GM12878 (cell line): ENCODE results near the gene EYS. TPM values are rescaled to one million over a fixed set of nuclear protein-coding genes. Genes with fewer than 3 reads are reported as not detected.

ENCODE experiments used
- MEF2B ChIP-seq: fragments of 450-650 bp; IDR thresholded peaks from 2 replicates; pipeline ENCODE4 v1.6.1; 2018; ENCODE audit warnings: mild to moderate bottlenecking, moderate library complexity; ENCODE audit not compliant: partially characterized antibody, poor library complexity, severe bottlenecking
- NFYB ChIP-seq: IDR thresholded peaks from 2 replicates; pipeline ENCODE4 v1.6.1; 2011; ENCODE audit warnings: low read depth, mild to moderate bottlenecking, low read length, improper control_type of control experiment, moderate library complexity; ENCODE audit not compliant: insufficient read depth
- NRF1 ChIP-seq: conservative IDR thresholded peaks from 2 replicates; pipeline ENCODE4 v1.6.1; 2011; ENCODE audit warnings: mild to moderate bottlenecking, low read depth, low read length, improper control_type of control experiment
- PML ChIP-seq: IDR thresholded peaks from 2 replicates; pipeline ENCODE4 v1.6.1; 2012; ENCODE audit warnings: low read length, inconsistent platforms
- ZSCAN29 ChIP-seq: fragments of 450-650 bp; IDR thresholded peaks from 2 replicates; pipeline ENCODE4 v1.6.1; 2017; ENCODE audit warnings: mild to moderate bottlenecking, moderate library complexity
- polyA plus RNA-seq, 11 experiments: library from polyadenylated mRNA; depleted of rRNA in 4 of 11; unstranded in 6 of 11; stranded (reverse) in 5 of 11; fragments of >200 nt; fragmentation: Nextera tagmentation in 4 of 11; fragmentation: Illumina TruSeq in 1 of 11; extraction: Ambion mirVana in 4 of 11; extraction: Trizol in 1 of 11; gene quantifications; 1 replicate in 1 of 11; 2 replicates in 10 of 11; pipeline versions ENCODE4 v1.2.1 to v1.2.3, GENCODE V29; 2011 to 2016; ENCODE audit warnings: inconsistent platforms in 2 of 11, missing spikeins in 2 of 11, low read depth in 1 of 11
- total RNA-seq, 4 experiments: library from RNA; depleted of rRNA in 3 of 4; stranded (reverse); fragments of >200 nt in 3 of 4; fragmentation: Illumina TruSeq in 1 of 4; extraction: Trizol in 1 of 4; gene quantifications; 2 replicates each; pipeline versions ENCODE4 v1.2.1 to v1.2.3, GENCODE V29; 2013 to 2021
- TF ChIP-seq, protein P1 (sequence below): fragments of 450-650 bp; IDR thresholded peaks from 2 replicates; pipeline ENCODE4 v1.6.1; 2016; ENCODE audit warnings: mild to moderate bottlenecking
- TF ChIP-seq, protein P2 (sequence below): fragments of 450-650 bp; IDR thresholded peaks from 2 replicates; pipeline ENCODE4 v1.6.1; 2017; ENCODE audit warnings: mild to moderate bottlenecking, moderate library complexity

Gene EYS
- total and polyA plus RNA-seq, 10 of the 15 experiments (the other 5 are each of a cell fraction or from before 2014, with no cell fraction given), result under 0.01 to 0.14 (median 0.02) TPM; not detected in 1

DNA sequence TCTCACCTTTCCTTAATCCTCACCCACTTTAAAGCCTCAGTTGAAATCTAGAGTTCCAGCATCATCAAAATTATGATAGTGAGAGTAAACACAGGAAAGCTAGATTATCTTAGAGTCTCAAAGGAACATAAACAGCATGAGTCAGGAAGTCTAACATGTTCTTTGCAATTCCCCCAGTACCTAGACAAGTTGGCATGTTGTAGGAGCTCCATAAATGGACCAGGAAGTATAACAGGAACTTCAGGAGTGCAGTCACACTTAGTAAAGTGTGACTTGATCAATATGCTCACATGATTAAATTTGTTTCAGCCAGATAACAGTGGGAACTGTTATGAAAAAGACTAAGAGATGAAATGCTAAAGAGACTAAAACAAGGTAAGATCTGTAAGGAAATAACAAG, 834.4 kb downstream of the EYS start (continued):
- TF ChIP-seq, protein P1, sequence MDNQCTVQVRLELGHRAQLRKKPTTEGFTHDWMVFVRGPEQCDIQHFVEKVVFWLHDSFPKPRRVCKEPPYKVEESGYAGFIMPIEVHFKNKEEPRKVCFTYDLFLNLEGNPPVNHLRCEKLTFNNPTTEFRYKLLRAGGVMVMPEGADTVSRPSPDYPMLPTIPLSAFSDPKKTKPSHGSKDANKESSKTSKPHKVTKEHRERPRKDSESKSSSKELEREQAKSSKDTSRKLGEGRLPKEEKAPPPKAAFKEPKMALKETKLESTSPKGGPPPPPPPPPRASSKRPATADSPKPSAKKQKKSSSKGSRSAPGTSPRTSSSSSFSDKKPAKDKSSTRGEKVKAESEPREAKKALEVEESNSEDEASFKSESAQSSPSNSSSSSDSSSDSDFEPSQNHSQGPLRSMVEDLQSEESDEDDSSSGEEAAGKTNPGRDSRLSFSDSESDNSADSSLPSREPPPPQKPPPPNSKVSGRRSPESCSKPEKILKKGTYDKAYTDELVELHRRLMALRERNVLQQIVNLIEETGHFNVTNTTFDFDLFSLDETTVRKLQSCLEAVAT, result no peak
- TF ChIP-seq, protein P2, sequence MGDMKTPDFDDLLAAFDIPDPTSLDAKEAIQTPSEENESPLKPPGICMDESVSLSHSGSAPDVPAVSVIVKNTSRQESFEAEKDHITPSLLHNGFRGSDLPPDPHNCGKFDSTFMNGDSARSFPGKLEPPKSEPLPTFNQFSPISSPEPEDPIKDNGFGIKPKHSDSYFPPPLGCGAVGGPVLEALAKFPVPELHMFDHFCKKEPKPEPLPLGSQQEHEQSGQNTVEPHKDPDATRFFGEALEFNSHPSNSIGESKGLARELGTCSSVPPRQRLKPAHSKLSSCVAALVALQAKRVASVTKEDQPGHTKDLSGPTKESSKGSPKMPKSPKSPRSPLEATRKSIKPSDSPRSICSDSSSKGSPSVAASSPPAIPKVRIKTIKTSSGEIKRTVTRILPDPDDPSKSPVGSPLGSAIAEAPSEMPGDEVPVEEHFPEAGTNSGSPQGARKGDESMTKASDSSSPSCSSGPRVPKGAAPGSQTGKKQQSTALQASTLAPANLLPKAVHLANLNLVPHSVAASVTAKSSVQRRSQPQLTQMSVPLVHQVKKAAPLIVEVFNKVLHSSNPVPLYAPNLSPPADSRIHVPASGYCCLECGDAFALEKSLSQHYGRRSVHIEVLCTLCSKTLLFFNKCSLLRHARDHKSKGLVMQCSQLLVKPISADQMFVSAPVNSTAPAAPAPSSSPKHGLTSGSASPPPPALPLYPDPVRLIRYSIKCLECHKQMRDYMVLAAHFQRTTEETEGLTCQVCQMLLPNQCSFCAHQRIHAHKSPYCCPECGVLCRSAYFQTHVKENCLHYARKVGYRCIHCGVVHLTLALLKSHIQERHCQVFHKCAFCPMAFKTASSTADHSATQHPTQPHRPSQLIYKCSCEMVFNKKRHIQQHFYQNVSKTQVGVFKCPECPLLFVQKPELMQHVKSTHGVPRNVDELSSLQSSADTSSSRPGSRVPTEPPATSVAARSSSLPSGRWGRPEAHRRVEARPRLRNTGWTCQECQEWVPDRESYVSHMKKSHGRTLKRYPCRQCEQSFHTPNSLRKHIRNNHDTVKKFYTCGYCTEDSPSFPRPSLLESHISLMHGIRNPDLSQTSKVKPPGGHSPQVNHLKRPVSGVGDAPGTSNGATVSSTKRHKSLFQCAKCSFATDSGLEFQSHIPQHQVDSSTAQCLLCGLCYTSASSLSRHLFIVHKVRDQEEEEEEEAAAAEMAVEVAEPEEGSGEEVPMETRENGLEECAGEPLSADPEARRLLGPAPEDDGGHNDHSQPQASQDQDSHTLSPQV, result no peak
- TF ChIP-seq MEF2B, result no peak
- no peak for TF ChIP-seq PML
- TF ChIP-seq NRF1, result no peak
- TF ChIP-seq ZSCAN29, result no peak
- no peak for TF ChIP-seq NFYB
